Endothelial cell of umbilical vein (primary cell): ENCODE data around the gene BOD1L1.

Experiments
- EZH2 ChIP-seq: IDR thresholded peaks from 2 replicates; pipeline ENCODE4 v1.6.1; 2012; ENCODE audit warnings: borderline replicate concordance, low read depth, mild to moderate bottlenecking, moderate library complexity, low read length, inconsistent platforms; ENCODE audit not compliant: severe bottlenecking
- GATA2 ChIP-seq: IDR thresholded peaks from 2 replicates; pipeline ENCODE4 v1.7.0; 2011; ENCODE audit warnings: low read depth, mild to moderate bottlenecking, moderate library complexity, mixed read lengths, low read length; ENCODE audit not compliant: insufficient read length, insufficient read depth
- JUN ChIP-seq: IDR thresholded peaks from 2 replicates; pipeline ENCODE4 v1.6.1; 2011; ENCODE audit warnings: borderline replicate concordance, low read depth; ENCODE audit not compliant: insufficient read length, insufficient read depth
- MYC ChIP-seq: IDR thresholded peaks from one replicate; pipeline ENCODE4 v1.6.1; 2011; ENCODE audit warnings: mild to moderate bottlenecking, low read depth, low read length
- POLR2A ChIP-seq: IDR thresholded peaks from 2 replicates; pipeline ENCODE4 v1.6.1; 2012; ENCODE audit warnings: low read depth, mild to moderate bottlenecking, control low read depth, low read length
- POLR2AphosphoS5 ChIP-seq: IDR thresholded peaks from 2 replicates; pipeline ENCODE4 v1.6.1; 2012; ENCODE audit warnings: low read depth, mild to moderate bottlenecking, control low read depth, low read length, moderate library complexity; ENCODE audit not compliant: insufficient read depth
- TF ChIP-seq, protein P1 (sequence below), 2 donors: IDR thresholded peaks; 1 replicate in 1 of 2; 2 replicates in 1 of 2; pipeline ENCODE4 v1.5.1; 2011; ENCODE audit warnings: low read length in 2 of 2, mild to moderate bottlenecking in 2 of 2, moderate library complexity in 2 of 2, control low read depth in 1 of 2, inconsistent platforms in 1 of 2, low read depth in 1 of 2; ENCODE audit not compliant: insufficient read depth in 1 of 2; ENCODE audit errors: extremely low read depth in 1 of 2

- TF ChIP-seq EZH2 (no peak), GATA2 (no peak), POLR2A (no peak), JUN (no peak), MYC (no peak), POLR2AphosphoS5 (no peak)
- TF ChIP-seq, protein P1, sequence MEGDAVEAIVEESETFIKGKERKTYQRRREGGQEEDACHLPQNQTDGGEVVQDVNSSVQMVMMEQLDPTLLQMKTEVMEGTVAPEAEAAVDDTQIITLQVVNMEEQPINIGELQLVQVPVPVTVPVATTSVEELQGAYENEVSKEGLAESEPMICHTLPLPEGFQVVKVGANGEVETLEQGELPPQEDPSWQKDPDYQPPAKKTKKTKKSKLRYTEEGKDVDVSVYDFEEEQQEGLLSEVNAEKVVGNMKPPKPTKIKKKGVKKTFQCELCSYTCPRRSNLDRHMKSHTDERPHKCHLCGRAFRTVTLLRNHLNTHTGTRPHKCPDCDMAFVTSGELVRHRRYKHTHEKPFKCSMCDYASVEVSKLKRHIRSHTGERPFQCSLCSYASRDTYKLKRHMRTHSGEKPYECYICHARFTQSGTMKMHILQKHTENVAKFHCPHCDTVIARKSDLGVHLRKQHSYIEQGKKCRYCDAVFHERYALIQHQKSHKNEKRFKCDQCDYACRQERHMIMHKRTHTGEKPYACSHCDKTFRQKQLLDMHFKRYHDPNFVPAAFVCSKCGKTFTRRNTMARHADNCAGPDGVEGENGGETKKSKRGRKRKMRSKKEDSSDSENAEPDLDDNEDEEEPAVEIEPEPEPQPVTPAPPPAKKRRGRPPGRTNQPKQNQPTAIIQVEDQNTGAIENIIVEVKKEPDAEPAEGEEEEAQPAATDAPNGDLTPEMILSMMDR (IDR thresholded peaks at IDR 0.05; ENCODE audit: extremely low read depth in 1 of 2, insufficient read depth in 1 of 2, low read depth in 1 of 2, low read length in 2 of 2) = no peak
Observed at GRCh38 chr4:13653766-13654161, 26.2 kb upstream of the BOD1L1 start.
